Measurements from ENCODE around the gene CRB2.

The CRB2 gene

GRCh38 chr9:123336449-123336848, 19.5 kb upstream of the CRB2 start:
- no peak for TF ChIP-seq CTCF (IDR thresholded peaks at IDR 0.05; ENCODE audit: control insufficient read depth, extremely low read depth, insufficient read depth)
- H3K4me3 ChIP-seq (ENCODE audit: low read depth, low read length) = no peak overlapping the region
- no peak for DNase-seq (ENCODE audit: low read depth)

DNA sequence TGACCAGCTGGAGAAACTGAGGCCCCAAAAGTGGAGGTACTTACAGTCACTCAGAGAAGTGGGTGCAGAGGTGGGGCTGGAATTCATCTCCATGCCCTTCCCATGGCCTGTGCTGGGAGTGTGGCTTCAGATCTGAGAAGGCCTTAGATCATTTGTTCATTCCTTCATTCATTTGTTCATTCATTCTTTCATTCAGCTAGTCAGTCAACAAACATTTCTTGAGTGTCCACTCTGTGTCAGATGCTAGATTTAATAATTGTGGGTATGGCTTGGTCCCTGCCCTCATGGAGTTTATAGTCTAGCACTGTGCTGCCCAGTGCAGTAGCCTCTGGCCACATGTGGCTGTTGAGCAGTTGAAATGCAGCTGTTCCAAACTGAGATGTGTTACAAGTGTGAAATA, 19.0 kb upstream of the CRB2 start:
- TF ChIP-seq CTCF (IDR thresholded peaks at IDR 0.05; ENCODE audit: control insufficient read depth, extremely low read depth, insufficient read depth) = no peak
- H3K4me3 ChIP-seq (ENCODE audit: low read depth, low read length) = no peak overlapping the region
- DNase-seq (ENCODE audit: low read depth) = no peak

- TF ChIP-seq CTCF (IDR thresholded peaks at IDR 0.05; ENCODE audit: control insufficient read depth, extremely low read depth, insufficient read depth) = no peak
- no peak overlapping the region for H3K4me3 ChIP-seq (ENCODE audit: low read depth, low read length)
- no peak for DNase-seq (ENCODE audit: low read depth)
Observed at GRCh38 chr9:123337971-123338370, 18.0 kb upstream of the CRB2 start.

- no peak for TF ChIP-seq CTCF (IDR thresholded peaks at IDR 0.05; ENCODE audit: control insufficient read depth, extremely low read depth, insufficient read depth)
- DNase-seq (ENCODE audit: low read depth) = no peak
- no peak overlapping the region for H3K4me3 ChIP-seq (ENCODE audit: low read depth, low read length)
Observed at GRCh38 chr9:123338710-123339665, 17.0 kb upstream of the CRB2 start.

DNA sequence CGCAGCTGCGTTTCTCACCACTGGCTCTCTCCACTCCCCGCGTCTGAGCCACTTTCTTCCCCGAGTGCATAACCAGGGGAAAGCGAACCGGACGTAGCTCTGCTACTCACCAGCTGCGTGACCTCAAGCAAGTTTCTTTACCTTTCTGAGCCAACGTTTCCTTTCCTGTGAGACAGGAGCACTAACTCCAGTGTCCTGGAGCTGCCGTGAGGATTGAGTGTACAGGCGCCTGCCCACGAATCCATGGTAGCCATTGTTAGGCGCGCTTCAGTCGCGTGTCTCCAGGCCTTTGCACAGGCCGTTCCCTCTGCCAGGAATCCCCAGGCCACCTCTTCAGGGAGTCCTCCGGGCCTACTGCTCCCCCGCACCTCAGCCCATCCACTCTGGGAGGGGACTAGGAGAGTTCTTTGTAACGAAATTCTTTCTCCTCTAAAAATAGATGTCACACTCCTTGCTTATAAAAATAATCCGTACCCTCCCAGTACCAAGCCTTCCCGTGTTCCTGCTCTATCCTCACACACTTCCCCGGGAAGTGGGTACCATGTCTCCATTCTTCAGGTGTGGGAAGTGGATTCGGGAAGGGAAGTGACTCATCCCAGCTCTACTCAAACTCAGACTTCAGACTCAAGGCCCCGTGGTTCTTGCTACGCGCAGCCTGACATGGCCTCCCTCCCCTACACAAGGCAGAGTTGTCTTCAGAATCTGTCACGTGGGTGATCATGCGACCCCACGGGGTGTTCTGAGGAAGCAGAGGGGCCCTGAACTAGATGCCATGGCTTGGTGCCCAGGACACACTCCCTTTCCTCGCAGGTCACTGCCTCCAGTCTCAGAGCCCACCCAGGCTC, 16.1 kb upstream of the CRB2 start:
- no peak for TF ChIP-seq CTCF (IDR thresholded peaks at IDR 0.05; ENCODE audit: control insufficient read depth, extremely low read depth, insufficient read depth)
- H3K4me3 ChIP-seq (ENCODE audit: low read depth, low read length) = no peak overlapping the region
- no peak for DNase-seq (ENCODE audit: low read depth)

GRCh38 chr9:123341816-123342215, 14.2 kb upstream of the CRB2 start:
- TF ChIP-seq CTCF (IDR thresholded peaks at IDR 0.05; ENCODE audit: control insufficient read depth, extremely low read depth, insufficient read depth) = no peak
- DNase-seq (ENCODE audit: low read depth) = no peak
- no peak overlapping the region for H3K4me3 ChIP-seq (ENCODE audit: low read depth, low read length)

All from LNCaP clone FGC (cell line).